Measurements from ENCODE around the gene CTNND2.

CTNND2 gene, protein sequence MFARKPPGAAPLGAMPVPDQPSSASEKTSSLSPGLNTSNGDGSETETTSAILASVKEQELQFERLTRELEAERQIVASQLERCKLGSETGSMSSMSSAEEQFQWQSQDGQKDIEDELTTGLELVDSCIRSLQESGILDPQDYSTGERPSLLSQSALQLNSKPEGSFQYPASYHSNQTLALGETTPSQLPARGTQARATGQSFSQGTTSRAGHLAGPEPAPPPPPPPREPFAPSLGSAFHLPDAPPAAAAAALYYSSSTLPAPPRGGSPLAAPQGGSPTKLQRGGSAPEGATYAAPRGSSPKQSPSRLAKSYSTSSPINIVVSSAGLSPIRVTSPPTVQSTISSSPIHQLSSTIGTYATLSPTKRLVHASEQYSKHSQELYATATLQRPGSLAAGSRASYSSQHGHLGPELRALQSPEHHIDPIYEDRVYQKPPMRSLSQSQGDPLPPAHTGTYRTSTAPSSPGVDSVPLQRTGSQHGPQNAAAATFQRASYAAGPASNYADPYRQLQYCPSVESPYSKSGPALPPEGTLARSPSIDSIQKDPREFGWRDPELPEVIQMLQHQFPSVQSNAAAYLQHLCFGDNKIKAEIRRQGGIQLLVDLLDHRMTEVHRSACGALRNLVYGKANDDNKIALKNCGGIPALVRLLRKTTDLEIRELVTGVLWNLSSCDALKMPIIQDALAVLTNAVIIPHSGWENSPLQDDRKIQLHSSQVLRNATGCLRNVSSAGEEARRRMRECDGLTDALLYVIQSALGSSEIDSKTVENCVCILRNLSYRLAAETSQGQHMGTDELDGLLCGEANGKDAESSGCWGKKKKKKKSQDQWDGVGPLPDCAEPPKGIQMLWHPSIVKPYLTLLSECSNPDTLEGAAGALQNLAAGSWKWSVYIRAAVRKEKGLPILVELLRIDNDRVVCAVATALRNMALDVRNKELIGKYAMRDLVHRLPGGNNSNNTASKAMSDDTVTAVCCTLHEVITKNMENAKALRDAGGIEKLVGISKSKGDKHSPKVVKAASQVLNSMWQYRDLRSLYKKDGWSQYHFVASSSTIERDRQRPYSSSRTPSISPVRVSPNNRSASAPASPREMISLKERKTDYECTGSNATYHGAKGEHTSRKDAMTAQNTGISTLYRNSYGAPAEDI (N-terminal part only)

GRCh38 chr5:11904265-11904906 lies at the start of gene CTNND2:
Gene CTNND2 (minus strand): TSS chr5:11904446. CDS start chr5:11903853, 593 bp downstream.
- TF ChIP-seq, protein P1, sequence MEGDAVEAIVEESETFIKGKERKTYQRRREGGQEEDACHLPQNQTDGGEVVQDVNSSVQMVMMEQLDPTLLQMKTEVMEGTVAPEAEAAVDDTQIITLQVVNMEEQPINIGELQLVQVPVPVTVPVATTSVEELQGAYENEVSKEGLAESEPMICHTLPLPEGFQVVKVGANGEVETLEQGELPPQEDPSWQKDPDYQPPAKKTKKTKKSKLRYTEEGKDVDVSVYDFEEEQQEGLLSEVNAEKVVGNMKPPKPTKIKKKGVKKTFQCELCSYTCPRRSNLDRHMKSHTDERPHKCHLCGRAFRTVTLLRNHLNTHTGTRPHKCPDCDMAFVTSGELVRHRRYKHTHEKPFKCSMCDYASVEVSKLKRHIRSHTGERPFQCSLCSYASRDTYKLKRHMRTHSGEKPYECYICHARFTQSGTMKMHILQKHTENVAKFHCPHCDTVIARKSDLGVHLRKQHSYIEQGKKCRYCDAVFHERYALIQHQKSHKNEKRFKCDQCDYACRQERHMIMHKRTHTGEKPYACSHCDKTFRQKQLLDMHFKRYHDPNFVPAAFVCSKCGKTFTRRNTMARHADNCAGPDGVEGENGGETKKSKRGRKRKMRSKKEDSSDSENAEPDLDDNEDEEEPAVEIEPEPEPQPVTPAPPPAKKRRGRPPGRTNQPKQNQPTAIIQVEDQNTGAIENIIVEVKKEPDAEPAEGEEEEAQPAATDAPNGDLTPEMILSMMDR (conservative IDR thresholded peaks at IDR 0.05; ENCODE audit: low read depth, low read length) = no peak
- peak; percentile 3 for DNase-seq (ENCODE audit: low read depth)
- peak within 1 kb of the TSS; percentile 8 for H3K4me3 ChIP-seq (ENCODE audit: low read depth, low read length)

DNA sequence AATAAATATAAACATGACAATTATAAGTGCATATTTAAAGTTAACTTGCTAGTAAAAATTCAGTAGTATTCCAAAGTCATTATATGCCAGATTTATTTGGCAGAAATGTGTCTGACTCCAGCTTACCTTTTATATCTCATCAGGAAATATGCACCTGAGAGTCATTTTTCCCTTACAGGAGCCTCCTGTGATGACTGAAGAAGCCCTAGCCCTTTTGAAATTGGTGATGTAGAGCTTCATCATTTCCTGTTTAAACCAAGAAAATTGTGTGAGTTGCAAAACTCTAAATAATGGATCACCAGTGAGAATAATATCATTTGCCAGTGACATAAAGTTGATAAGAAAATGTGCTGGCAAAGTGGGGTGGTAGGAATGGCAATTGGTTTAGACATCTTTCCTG lies 42.1 kb upstream of the CTNND2 start:
- H3K4me3 ChIP-seq (ENCODE audit: low read depth, low read length) = no peak overlapping the region
- TF ChIP-seq, protein P1 (conservative IDR thresholded peaks at IDR 0.05; ENCODE audit: low read depth, low read length) = no peak
- no peak for DNase-seq (ENCODE audit: low read depth)

- H3K4me3 ChIP-seq (ENCODE audit: low read depth, low read length) = no peak overlapping the region
- no peak for DNase-seq (ENCODE audit: low read depth)
- TF ChIP-seq, protein P1 (conservative IDR thresholded peaks at IDR 0.05; ENCODE audit: low read depth, low read length) = no peak
These were observed 37.3 kb upstream of the CTNND2 start for GRCh38 chr5:11941566-11941965.

- H3K4me3 ChIP-seq (ENCODE audit: low read depth, low read length) = no peak overlapping the region
- TF ChIP-seq, protein P1 (conservative IDR thresholded peaks at IDR 0.05; ENCODE audit: low read depth, low read length) = no peak
- no peak for DNase-seq (ENCODE audit: low read depth)
These were observed 27.4 kb upstream of the CTNND2 start for GRCh38 chr5:11931638-11932037.

DNA sequence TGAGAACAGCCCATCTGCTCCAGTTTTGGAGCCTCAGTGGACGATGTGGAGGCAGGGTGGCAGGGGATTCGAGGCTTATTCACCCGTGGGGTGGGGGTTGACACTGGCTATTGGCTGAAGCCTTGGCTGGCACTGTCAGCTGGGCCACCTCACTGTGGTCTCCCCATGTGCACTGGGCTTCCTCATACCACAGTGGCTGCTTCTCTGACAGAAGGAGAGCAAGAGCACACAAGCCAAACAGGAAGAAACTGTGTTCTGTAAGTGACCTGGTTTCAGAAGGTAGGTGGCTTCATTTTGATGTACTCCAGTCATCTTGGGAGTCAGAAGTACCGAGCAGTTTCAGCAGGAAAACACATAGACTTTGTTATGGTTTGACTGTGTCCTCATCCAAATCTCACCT lies 24.7 kb upstream of the CTNND2 start:
- TF ChIP-seq, protein P1 (conservative IDR thresholded peaks at IDR 0.05; ENCODE audit: low read depth, low read length) = no peak
- no peak overlapping the region for H3K4me3 ChIP-seq (ENCODE audit: low read depth, low read length)
- no peak for DNase-seq (ENCODE audit: low read depth)

- no peak overlapping the region for H3K4me3 ChIP-seq (ENCODE audit: low read depth, low read length)
- DNase-seq (ENCODE audit: low read depth) = no peak
- TF ChIP-seq, protein P1 (conservative IDR thresholded peaks at IDR 0.05; ENCODE audit: low read depth, low read length) = no peak
These were observed 21.5 kb upstream of the CTNND2 start for GRCh38 chr5:11925701-11926100.
